GM11168 (cell line): ENCODE measurements around the gene RTN1.
"Not testable (repeated sequence)": the region's sequence is repeated elsewhere in the genome, so short reads cannot be mapped to it uniquely, and the experiment has no call there.

Source experiments
- in situ Hi-C: fragments of 300-500 bp; cut with MboI; formaldehyde crosslinking; loops from one replicate; pipeline ENCODE4 v1.12.0; 2022; ENCODE audit warnings: low sequenced_read_pairs; ENCODE audit not compliant: unreplicated experiment

Gene RTN1

DNA sequence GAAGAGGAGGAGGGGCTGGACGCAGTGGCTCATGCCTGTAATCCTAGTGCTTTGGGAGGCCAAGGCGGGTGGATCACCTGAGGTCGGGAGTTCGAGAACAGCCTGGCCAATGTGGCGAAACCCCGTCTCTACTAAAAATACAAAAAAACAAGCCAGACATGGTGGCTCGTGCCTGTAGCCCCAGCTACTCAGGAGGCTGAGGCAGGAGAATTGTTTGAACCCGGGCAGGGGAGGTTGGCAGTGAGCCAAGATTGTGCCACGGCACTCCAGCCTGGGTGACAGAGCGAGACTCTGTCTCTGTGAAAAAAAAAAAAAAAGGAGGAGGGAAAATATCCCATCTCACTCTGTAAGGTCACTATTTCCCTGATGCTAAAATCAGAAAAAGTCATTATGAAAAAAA, 216.4 kb downstream of the RTN1 start:
- in situ Hi-C loops = not testable (repeated sequence)

DNA sequence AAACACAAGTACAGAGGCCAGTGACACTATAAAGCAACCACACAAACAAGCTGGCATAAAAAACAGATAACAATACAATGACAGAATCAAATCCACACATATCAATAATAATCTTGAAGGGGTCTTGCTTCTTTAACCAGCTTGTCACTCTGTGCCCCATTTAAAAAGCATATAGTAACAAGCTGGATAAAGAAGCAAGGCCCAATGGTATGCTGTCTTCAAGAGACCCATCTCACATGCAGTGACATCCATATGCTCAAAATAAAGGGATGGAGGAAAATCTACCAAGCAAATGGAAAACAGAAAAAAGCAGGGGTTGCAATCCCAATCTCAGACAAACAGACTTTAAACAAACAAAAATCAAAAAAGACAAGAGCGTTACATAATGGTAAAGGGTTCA, 223.7 kb downstream of the RTN1 start:
- in situ Hi-C loops = not testable (repeated sequence)

DNA sequence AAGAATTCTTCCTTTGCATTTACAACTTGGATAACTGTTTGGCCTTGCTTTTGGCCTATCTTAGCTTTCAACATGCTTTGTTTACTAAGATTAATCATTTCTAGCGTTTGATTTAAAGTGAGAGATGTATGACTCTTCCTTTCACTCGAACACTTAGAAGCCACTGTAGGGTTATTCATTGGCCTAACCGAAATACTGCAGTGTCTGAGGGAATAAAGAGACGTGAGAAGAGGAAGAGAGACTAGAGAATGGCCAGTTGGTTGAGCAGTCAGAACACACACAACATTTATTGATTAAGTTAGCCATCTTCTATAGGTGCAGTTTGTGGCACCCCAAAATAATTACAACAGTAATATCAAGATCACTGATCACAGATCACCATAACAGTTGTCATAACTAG, 231.7 kb downstream of the RTN1 start:
- in situ Hi-C loops = loop anchor here (10.0 kb wide), 1 partner anchor 546 kb away; no protein-coding TSS in a partner anchor

DNA sequence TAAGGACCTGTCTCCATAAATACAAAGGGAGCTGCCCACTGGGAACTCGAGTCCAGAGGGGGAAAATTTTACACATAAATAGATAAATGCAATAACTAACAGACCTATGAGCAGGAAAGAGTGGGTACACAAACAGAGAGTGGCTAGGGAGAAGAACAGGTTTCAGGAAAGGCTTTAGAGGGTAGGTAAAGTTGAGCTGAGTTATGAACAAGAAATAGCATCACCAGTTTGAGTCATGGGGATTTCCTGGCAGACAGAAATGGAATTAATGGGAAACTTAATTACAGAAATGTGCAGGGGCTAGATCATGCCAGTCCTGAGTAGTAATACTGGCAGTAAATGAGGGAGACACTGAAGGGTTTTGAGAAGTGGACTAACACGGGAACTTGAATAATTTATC, 236.0 kb downstream of the RTN1 start:
- in situ Hi-C loops = loop anchor here (10.0 kb wide), 1 partner anchor 550 kb away; no protein-coding TSS in a partner anchor

DNA sequence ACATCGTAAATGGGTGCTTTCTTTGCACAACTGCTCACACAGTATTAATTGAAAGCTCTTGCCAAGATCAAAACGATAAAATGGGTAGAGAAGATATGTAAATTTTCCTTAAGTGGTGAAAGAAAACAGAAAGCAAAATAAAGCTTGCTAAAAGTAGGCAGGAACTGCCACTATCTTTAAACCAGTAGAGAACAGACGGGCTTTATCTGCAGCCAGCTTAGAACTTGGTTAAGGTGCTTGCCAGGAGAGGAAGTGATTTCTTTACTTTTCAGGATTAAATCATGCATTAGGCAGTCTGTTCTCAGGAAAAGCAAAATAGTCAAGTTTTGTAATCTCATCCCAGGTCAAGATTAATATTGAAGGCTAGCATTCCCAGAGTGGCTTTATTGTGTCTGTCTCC, 237.1 kb downstream of the RTN1 start:
- in situ Hi-C loops = loop anchor here (10.0 kb wide), 1 partner anchor 551 kb away; no protein-coding TSS in a partner anchor

DNA sequence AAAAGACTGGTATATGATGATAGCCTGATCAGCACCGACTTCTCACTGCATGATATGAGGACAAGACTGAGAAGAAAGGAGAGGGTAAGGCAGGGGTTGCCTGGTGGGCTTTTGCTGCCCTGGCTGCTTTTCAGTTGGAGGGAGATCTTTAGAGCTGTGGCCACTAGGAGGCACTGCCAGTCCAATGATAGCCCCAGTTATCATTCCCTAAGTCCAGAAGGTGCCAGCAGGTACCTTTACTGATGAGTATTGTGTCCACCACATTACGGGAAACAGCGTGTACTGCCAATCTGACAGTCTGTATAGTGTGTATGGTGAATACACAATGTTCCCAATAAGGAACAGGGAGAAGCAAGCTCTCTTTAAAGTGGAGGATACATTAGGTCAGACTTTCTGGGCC, 238.2 kb downstream of the RTN1 start:
- in situ Hi-C loops = loop anchor here (10.0 kb wide), 1 partner anchor 552 kb away; no protein-coding TSS in a partner anchor

DNA sequence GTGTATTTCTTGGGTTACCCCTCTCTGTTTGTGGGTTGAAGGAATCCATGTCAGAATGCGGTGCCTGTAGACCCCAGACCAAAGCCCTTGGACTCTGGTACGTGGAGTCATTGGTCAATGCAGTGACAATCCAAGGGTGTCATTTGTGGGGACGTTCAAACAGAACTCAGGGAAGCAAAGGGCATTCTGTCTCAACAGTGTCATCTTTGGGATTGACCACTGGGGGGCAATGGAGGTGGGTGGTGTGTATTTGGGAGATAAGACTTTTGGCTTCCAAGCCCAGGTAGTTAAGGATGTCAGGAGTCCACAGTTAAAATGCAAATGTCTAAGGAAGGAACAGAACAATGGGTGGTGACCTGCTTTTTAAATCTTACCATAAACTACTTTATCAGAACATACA, 239.3 kb downstream of the RTN1 start:
- in situ Hi-C loops = loop anchor here (10.0 kb wide), 1 partner anchor 554 kb away; no protein-coding TSS in a partner anchor

DNA sequence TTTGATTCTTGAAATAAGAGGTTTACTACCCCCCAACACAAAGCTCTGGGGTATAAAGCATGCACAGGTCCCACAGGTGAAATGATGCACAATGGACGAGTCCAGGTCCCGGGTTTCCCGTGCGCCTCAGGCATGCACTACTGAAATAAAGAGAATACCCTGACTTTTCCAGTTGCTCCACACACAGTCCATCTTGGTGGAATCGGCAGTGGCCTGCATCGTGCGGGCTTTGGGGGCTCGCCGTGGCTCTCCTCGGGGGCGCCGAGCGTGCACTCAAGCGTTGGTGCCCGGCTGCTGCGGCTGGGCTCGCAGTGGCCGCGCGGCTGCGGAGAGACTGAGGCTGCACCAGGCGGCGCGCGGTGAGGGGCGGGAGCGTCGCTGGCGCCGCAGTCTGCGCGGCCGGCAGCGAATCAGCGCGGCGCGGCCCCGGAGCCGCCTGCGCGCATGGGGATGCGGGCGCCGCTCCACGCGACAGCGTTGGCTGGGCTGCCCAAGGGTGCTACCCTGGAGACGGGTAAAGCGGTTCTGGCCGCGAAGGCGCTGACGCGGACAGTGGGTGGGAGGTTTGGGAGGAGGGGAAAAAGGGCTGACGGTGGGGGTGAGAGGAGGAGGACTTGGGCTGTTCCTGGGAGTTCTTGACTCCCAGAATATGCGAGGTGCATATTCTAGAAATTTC, 240.2 kb downstream of the RTN1 start:
- in situ Hi-C loops = loop anchor here (10.0 kb wide), 1 partner anchor 554 kb away; no protein-coding TSS in a partner anchor

DNA sequence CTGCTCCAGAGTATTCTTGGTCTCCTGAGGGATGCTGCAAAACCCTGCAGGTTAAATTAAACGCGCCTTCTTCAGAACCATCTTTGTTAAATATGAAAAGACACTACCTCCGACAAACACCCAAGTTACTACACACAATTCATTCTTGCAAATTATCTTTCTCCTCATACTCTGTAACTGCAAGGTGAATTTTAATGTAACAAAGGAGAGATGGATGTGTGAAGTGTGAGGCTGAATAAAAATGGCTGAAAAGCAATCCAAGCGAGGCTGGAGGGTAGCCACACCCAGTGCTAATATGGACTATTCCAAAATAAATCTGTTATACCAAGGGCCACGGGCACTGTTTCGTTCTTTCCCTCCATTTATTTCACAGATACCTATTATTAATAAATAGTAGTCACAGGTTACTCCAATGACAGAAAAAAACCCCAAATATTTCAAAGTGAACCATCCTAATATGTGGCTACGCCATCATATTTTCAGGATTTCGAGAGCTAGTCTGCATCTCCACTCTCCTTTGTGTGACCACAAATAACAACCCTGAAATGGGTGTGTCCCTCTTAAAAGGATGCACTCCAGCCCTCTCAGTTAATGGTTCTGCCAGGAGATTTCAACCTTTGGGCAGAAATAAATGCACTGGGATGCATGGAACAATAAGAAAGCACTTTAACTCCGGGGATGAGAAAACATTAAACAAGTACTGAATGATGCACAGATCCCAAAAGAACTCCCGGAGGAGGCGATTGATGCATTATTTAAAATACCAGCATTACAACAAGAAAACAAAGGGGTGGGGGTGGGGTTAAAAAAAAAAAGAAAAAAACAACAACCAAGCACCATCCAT, 240.9 kb downstream of the RTN1 start:
- in situ Hi-C loops = loop anchor here (10.0 kb wide), 1 partner anchor 555 kb away; no protein-coding TSS in a partner anchor

DNA sequence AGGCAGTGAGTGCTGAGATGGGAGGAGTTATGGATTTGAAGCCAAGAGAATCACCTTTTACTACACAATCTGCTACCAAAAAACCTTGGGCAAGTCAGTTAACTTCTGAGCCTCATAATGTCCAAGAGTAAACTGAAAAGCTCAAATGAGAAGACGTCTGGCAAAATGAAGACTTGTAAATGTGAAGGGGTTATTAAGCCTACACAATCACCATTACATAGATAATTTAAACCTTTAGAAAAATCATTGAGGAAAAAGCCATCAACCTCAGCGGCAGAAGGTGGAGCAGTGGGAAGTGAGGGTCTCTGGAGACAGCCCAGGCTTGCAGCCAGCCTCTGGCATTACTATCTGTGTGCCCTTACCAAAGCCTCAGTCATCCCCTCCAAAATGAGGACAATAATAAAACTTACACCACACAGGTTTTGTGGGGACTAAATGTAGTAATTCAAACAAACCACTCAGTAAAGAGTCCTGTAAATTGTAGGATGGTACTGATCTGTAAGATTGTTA, 243.5 kb downstream of the RTN1 start:
- in situ Hi-C loops = no loop called here

DNA sequence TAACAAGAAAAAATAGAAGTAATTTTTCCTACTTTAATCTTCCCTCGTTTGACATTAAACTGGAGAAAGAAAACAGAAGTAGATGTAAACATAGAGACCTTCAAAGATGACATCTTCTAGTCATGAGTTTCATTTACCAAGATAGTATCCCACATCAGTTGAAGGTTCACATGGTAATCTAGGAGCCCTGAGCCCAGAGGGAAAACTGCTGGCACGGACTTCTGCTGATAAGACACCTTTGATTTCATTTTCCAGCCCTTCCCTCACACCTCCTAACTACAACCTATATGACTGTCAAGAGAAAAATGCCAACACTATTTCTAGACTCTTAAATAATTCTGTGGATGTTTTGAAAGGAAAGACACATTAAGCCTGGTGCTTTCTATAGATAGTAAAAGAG, 247.9 kb downstream of the RTN1 start:
- in situ Hi-C loops = no loop called here

DNA sequence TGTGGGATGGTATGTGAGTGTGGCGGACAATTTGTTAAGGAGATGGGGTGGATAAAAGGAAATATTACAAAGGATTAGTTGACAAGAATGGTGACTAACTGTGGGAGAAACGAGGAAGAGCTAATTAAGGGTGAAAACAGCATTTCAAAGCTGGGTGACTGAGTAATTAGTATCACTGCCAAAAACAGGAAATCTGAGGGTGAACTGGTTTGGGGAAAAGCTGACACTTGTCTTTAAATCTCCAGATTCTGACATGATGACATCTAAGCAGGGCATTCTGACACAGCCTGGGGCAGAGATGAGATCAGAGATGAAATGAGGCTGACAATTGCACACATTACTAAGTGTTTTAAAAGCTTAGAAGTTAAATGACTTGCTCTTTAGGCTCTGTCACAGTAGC, 251.5 kb downstream of the RTN1 start:
- in situ Hi-C loops = no loop called here

DNA sequence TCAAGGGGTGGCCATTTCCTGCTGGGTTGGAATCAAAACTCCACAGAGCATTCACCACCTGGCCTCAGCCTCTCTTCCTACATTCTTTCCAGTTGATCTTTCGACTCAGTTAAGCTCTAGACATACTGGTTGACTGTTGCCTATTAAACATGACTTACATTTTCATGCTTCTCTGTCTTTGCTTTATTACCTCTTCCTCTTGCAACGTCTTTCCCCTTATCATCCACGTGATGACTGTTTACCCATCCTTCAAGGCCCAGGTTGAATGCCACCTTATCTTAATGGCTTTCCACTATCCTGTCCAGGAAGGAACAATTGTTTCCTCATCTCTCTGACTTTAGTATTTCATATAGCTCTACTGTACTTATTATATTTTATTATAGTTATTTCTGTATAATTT, 269.5 kb downstream of the RTN1 start:
- in situ Hi-C loops = no loop called here

DNA sequence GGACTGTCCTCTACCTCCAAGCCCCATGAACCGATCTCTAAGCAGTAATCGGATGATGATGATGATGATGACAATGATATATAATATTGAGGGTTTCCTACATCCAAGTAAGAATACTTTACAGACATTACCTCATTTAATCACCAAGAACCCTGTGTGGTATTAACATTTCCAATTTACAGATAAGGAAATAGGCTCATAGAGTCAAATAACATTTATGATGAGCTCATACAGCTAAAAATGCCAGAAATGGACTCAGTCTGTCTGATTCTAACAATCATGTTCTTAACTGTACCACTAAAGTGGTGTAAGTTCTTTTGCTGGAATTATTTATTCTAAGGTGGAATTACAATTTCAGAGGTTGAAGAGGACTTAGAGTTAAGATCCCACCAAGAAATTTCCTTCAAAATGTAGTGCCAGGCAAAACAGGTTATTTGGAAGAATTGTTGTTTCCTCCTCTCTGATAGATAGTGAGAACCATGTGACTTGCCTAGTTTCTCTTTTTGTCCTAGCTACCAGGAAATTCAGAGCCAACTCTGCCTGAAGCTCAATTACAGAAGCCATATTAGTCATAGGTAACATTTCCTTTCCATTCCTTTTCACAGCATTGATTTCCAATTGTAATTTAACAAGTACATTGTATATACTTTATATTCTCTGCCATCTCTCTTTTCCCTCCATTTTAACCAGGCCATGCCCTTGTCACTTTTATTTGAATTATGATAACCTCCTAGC, 270.2 kb downstream of the RTN1 start:
- in situ Hi-C loops = no loop called here

DNA sequence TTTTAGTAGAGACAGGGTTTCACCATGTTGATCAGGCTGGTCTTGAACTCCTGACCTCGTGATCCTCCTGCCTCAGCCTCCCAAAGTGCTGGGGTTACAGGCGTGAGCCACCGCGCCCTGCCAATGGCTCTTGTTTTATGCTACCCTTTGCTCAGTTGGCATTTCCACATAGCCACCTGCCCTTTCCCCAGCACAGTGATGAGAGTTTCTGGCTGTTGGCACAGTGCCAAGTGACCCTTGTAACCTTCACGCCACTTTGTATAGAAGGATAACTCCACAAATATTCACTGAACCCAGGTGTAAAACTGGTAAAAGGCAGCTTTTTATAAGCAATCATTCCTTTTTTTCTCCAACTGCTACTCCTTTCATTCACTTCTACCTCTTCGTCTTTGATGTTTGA, 275.5 kb downstream of the RTN1 start:
- in situ Hi-C loops = no loop called here

DNA sequence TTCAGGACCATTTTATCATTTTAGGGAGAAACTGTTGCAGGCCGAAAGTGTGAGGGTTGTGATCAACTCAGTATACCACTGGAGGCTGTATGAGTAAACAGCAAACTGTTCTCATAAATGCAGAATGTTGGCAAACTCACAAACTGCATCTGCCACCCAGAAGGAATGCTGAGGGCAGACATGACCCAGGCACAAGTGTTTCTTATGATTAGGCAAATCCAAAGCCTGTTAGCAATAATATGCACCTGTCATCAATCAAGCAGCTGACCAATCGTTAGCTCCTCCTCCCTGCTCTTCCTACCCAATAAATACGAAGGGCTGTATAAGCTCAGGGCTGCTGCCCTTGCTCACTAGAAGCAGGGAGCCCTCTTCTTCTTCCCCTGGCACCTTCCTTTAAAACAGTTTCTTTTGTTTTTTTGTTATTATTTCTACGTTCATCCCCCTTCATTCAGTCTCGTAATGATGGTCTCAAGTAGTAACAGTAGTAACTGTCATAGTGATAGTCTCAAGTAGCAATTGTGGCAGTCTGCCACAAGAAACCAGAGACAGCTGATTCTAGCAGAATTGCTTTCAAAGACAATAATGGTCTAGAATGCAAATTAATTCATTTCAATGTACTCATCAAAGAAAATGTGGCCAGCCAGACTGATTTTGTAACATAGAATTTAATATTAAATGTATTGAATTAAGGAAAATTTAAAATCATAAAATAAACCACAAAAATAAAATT, 278.8 kb downstream of the RTN1 start:
- in situ Hi-C loops = no loop called here

DNA sequence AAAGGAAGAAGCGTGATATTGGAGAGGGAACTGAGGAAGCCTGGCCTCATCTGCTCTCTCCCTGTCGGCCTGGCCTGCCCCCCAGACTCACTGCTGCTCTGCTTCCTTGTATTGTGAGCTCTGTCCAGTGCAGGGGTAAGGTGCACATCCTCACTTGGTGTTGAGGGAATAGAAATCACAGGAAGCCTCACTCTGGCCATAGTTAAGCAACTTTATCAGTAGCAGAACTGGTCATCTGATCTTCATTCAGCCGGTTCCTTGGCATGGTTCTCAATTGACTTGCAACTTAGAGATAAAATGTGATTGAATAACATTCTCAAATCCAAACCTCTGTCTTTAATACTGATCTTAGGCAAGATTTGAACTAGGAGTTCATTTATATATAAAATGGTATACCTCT, 282.5 kb downstream of the RTN1 start:
- in situ Hi-C loops = no loop called here

DNA sequence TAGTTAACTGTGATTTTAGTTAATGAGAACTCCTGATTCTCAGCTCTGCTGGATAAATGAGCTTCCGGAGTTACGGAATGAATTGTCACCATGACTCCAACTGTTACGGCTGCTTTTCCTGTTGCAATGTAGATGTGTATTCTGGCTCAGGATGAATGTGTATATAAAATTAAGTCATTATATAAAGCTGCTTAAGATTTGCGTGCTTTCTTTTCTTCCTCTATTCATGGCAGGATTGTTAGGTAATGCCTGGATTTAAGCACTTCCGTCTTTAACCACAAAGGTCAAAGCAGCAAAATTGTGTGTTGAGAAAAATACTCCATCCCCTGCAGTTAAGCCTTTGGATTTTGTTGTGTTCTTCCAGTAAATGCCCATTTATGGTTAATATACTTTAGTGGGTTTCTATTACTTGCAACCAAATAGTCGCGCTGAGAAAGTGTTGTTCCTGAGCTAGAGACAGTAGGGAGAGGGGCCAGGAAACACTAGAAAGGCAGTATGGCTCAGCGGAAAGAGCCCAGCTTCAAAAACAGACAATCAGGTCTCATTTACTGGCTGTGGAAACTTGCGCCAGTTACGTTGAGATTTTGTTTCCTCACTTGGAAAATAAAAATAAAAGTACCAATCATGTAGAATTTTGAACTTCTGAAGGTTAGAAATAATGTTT, 284.6 kb downstream of the RTN1 start:
- in situ Hi-C loops = no loop called here

DNA sequence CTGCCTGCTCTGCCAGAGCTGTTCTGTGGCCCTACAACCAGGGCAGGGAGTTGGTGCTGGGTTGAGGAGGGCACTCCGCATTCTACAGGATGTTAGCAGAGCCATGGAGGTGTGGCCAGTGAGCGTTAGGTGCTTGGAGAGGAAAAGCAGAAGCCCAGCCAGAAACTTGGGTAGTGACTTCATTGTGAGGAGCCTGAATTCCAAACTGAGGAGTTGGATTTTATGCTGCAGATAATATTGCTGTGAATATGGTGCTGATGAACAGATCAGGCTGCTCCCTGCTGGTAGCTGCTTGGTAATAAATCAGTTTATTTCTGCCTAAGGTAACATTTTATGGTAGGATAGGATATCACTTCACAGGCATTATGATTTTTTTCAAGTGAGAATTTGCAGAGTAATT, 286.8 kb downstream of the RTN1 start:
- in situ Hi-C loops = no loop called here
